ENCODE data around the gene INSL4. TPM values are rescaled to one million over a fixed set of nuclear protein-coding genes. Genes with fewer than 3 reads are reported as not detected.

The INSL4 gene
- total RNA-seq, 1 experiment from 2014 or later: not detected

- Mint-ChIP-seq H3K27me3 (ENCODE audit: low read depth) (no peaks in the 10 kb centered on the region), H3K4me3 (no peak within 1 kb of the TSS; a peak in 1 of 5 replicates), H3K36me3 (ENCODE audit: insufficient read depth in 1 of 3, low read depth in 3 of 3) (no peaks in the 10 kb centered on the region; a peak in 1 of 7 replicates), H3K9me3 (peaks cover 5% of the 10 kb centered on the region in 2 experiments; a peak in 4 of 5 replicates), H3K27ac (no peak within 1 kb of the TSS), H3K4me1 (peaks cover 5 to 6% of the 10 kb centered on the region in 2 experiments)
- Histone ChIP-seq H3K79me1 (ENCODE audit: insufficient read depth, low read depth, low read length, poor library complexity, severe bottlenecking) (no peaks in the 10 kb centered on the region), H4K5ac (ENCODE audit: insufficient read length, low read depth, low read length) (no peak within 1 kb of the TSS), H3K23me2 (ENCODE audit: insufficient read length, low read depth, low read length, poor library complexity, severe bottlenecking) (no peaks in the 10 kb centered on the region), H2BK120ac (ENCODE audit: low read depth, low read length, poor library complexity, severe bottlenecking) (no peak within 1 kb of the TSS), H3K79me2 (ENCODE audit: insufficient read depth, low read length) (no peaks in the 10 kb centered on the region), H3K9ac (ENCODE audit: extremely low read depth, insufficient read length, low read length) (no peak within 1 kb of the TSS), H2BK15ac (ENCODE audit: low read depth, low read length) (no peak within 1 kb of the TSS), H4K20me1 (ENCODE audit: control insufficient read depth, insufficient read depth, insufficient read length) (no peaks in the 10 kb centered on the region), H3K4me2 (ENCODE audit: insufficient read depth, insufficient read length, low read length) (no peak within 1 kb of the TSS), H3K14ac (ENCODE audit: insufficient read depth, low read length) (no peak within 1 kb of the TSS), H2BK12ac (ENCODE audit: insufficient read length, low read depth, low read length) (no peak within 1 kb of the TSS), H4K91ac (ENCODE audit: insufficient read length, low read depth, low read length) (no peak within 1 kb of the TSS), H3K4ac (ENCODE audit: low read depth, low read length) (no peak within 1 kb of the TSS), H3T11ph (ENCODE audit: low read length) (no peak within 1 kb of the TSS), H3K18ac (ENCODE audit: insufficient read length, low read depth, low read length) (no peak within 1 kb of the TSS), H3K9me3 (ENCODE audit: control insufficient read depth, low read depth, low read length) (no peaks in the 10 kb centered on the region), H3K27ac (ENCODE audit: insufficient read length, low read depth, low read length) (no peak within 1 kb of the TSS), H3K4me1 (ENCODE audit: insufficient read depth, low read length) (no peaks in the 10 kb centered on the region), H3K27me3 (ENCODE audit: insufficient read depth, low read length) (no peaks in the 10 kb centered on the region), H2AFZ (ENCODE audit: low read length) (no peak within 1 kb of the TSS), H2BK20ac (ENCODE audit: low read depth, low read length, poor library complexity, severe bottlenecking) (no peak within 1 kb of the TSS), H3K23ac (ENCODE audit: insufficient read length, low read depth, low read length) (no peak within 1 kb of the TSS), H2AK5ac (ENCODE audit: insufficient read length, low read length) (no peak within 1 kb of the TSS), H2BK5ac (ENCODE audit: insufficient read length, low read length) (no peak within 1 kb of the TSS), H4K8ac (replicated peaks; ENCODE audit: insufficient read length, low read depth, low read length) (no peak within 1 kb of the TSS), H3K56ac (ENCODE audit: insufficient read length, low read depth, low read length) (no peak within 1 kb of the TSS)
- WGBS (ENCODE audit: extremely low coverage, insufficient read length, low lambda C conversion rate): no CpG with 5 or more reads among the region's 44 CpGs
- TF ChIP-seq CTCF (conservative IDR thresholded peaks at IDR 0.05): no peak
- peak; percentile 35 for DNase-seq
Measured at GRCh38 chr9:5185220-5185840, 45.9 kb upstream of the INSL4 start, which contains the start of gene INSL6. Gene INSL6 (minus strand): TSS chr9:5185639. CDS start chr9:5185602, 37 bp downstream.

Data from H9 (cell line).